Activated gamma-delta T cell treated with anti-CD3 and anti-CD28 coated beads, Interleukin-2, amount 50 U/mL, for 16 hours (primary cell): ENCODE results near the gene SRD5A2.

Experiments used
- DNase-seq: peaks from one replicate; pipeline ENCODE4 v3.0.0-alpha.2; 2020; ENCODE audit warnings: low read depth

SRD5A2 gene

GRCh38 chr2:31580321-31581117 is at the start of gene SRD5A2:
Gene SRD5A2 (minus strand): TSS chr2:31580938. CDS start chr2:31580900, 38 bp downstream.
- no peak for DNase-seq

- DNase-seq, result no peak
Observed at GRCh38 chr2:31606509-31606908, 25.8 kb upstream of the SRD5A2 start.

- DNase-seq, result no peak
Observed at GRCh38 chr2:31598694-31599093, 18.0 kb upstream of the SRD5A2 start.

GRCh38 chr2:31586230-31586629 is 5.5 kb upstream of the SRD5A2 start:
- no peak for DNase-seq

GRCh38 chr2:31581124-31581795 is 522 bp upstream of the SRD5A2 start:
- no peak for DNase-seq

GRCh38 chr2:31579996-31580320 is 780 bp downstream of the SRD5A2 start:
- DNase-seq, result no peak

GRCh38 chr2:31578316-31578715 is 2.4 kb downstream of the SRD5A2 start:
- DNase-seq, result no peak

- DNase-seq, result no peak
Observed at GRCh38 chr2:31577143-31577542, 3.6 kb downstream of the SRD5A2 start.

- DNase-seq, result no peak
Observed at GRCh38 chr2:31568585-31569201, 12.0 kb downstream of the SRD5A2 start.

GRCh38 chr2:31567679-31568078 is 13.1 kb downstream of the SRD5A2 start:
- no peak for DNase-seq

- DNase-seq, result no peak
Observed at GRCh38 chr2:31563273-31563839, 17.4 kb downstream of the SRD5A2 start.

- DNase-seq, result no peak
Observed at GRCh38 chr2:31561823-31562222, 18.9 kb downstream of the SRD5A2 start.

GRCh38 chr2:31558401-31559295 is 22.1 kb downstream of the SRD5A2 start:
- DNase-seq, result no peak

GRCh38 chr2:31556940-31557339 is 23.8 kb downstream of the SRD5A2 start:
- no peak for DNase-seq

GRCh38 chr2:31555967-31556706 is 24.6 kb downstream of the SRD5A2 start:
- DNase-seq, result no peak

- no peak for DNase-seq
Observed at GRCh38 chr2:31553362-31553761, 27.4 kb downstream of the SRD5A2 start.

GRCh38 chr2:31547485-31547884 is 33.3 kb downstream of the SRD5A2 start:
- no peak for DNase-seq

GRCh38 chr2:31541853-31542252 is 38.9 kb downstream of the SRD5A2 start:
- no peak for DNase-seq

GRCh38 chr2:31539505-31539904 is 41.2 kb downstream of the SRD5A2 start:
- no peak for DNase-seq

GRCh38 chr2:31535768-31536167 is 45.0 kb downstream of the SRD5A2 start:
- no peak for DNase-seq

- DNase-seq, result no peak
Observed at GRCh38 chr2:31534636-31535035, 46.1 kb downstream of the SRD5A2 start.
